K562 (cell line): ENCODE data around the gene RBM19. TPM values are rescaled to one million over a fixed set of nuclear protein-coding genes. Genes with fewer than 3 reads are reported as not detected.

ENCODE experiments used
- ELF1 ChIP-seq: fragments of 200-800 bp; sonication (Bioruptor generic); IDR thresholded peaks from 2 replicates; pipeline ENCODE4 v1.6.1; 2016; ENCODE audit warnings: missing genetic modification characterization, missing compliant biosample characterization
- RBM25 ChIP-seq: fragments of 200-400 bp; formaldehyde crosslinking; IDR thresholded peaks from 2 replicates; pipeline ENCODE4 v1.6.1; 2018; ENCODE audit warnings: low read length, low read depth, moderate library complexity; ENCODE audit not compliant: severe bottlenecking
- SMAD1 ChIP-seq: fragments of 150-350 bp; IDR thresholded peaks from 2 replicates; pipeline ENCODE4 v1.6.1; 2014; ENCODE audit warnings: low read length, low read depth; ENCODE audit not compliant: partially characterized antibody
- TRIM28 ChIP-seq: fragments of 450-650 bp; IDR thresholded peaks from 2 replicates; pipeline ENCODE4 v1.6.1; 2017
- polyA plus RNA-seq, 8 experiments: library from polyadenylated mRNA; depleted of rRNA in 4 of 8; stranded (reverse) in 5 of 8; unstranded in 3 of 8; fragments of >200 nt; fragmentation: Nextera tagmentation in 2 of 8; fragmentation: Illumina TruSeq in 1 of 8; extraction: Ambion mirVana in 2 of 8; extraction: Trizol in 1 of 8; gene quantifications; 2 replicates each; pipeline versions ENCODE4 v1.2.1 to v1.2.3, GENCODE V29; 2011 to 2014; ENCODE audit warnings: inconsistent platforms in 1 of 8, missing spikeins in 1 of 8
- total RNA-seq, 7 experiments: library from RNA; depleted of rRNA in 6 of 7; stranded (reverse); fragments of >200 nt in 6 of 7; fragmentation: Illumina TruSeq in 2 of 7; extraction: Trizol in 2 of 7; gene quantifications; 2 replicates each; pipeline versions ENCODE4 v1.2.1 to v1.2.3, GENCODE V29; 2011 to 2021; ENCODE audit warnings: low replicate concordance in 1 of 7
- TF ChIP-seq, protein P1 (sequence below): fragments of 450-650 bp; IDR thresholded peaks from 2 replicates; pipeline ENCODE4 v1.6.1; 2014; ENCODE audit warnings: low read depth, mild to moderate bottlenecking, moderate library complexity, borderline replicate concordance
- TF ChIP-seq, protein P2 (sequence below): fragments of 450-650 bp; conservative IDR thresholded peaks from 2 replicates; pipeline ENCODE4 v1.6.1; 2016; ENCODE audit warnings: missing genetic modification characterization, low read depth, mild to moderate bottlenecking, control low read depth, missing compliant biosample characterization

The RBM19 gene
- total and polyA plus RNA-seq, 9 of the 15 experiments (the other 6 are each of a cell fraction or from before 2014, with no cell fraction given): 16.0 to 58.4 (median 37.9) TPM

DNA sequence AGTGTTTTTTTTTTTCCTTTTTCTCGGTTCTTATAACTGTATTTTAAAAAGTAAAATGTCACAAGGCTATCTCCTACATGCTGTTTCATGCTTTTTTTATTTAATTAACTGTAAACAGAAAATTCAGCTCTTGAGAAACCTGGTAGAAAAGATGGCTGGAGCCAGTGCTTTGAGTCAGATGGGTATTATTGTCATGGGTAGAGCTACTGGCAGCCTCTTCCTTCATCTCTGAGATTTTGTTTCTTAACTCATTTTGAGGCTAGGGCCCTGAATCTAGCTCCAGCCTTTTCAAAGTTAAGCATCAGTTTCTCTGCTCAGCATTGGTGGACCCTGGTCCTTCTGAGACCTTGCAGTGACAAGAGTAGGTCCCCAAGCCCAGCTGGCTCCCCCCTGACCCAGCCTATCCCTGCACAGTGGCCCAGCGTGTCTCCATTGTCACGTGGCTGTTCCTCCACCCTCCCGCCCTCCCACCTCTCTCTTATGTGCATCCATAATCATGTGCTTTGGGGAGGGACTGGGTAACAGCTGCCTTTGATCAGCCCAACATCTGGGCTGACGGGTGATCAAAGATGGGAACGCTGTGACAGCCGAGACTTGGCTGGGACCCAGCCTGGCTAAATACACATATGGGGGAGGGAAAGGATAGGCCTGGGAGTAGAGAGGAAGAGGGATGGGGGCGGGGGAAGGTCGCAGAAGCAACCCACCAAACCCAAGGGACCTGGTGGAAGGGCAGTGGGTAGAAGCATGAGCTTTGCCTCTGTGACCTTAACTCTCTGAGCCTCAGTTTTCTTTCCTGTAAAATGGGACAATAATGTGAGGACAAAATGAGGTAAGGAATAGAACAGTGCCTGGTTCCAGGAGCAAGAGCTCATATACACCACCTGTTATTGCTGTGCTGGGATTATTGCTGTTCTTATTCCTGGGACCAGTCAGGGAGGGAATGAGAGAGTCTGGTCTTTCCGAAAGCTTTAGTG, 24.4 kb upstream of the RBM19 start (continued):
- TF ChIP-seq, protein P1, sequence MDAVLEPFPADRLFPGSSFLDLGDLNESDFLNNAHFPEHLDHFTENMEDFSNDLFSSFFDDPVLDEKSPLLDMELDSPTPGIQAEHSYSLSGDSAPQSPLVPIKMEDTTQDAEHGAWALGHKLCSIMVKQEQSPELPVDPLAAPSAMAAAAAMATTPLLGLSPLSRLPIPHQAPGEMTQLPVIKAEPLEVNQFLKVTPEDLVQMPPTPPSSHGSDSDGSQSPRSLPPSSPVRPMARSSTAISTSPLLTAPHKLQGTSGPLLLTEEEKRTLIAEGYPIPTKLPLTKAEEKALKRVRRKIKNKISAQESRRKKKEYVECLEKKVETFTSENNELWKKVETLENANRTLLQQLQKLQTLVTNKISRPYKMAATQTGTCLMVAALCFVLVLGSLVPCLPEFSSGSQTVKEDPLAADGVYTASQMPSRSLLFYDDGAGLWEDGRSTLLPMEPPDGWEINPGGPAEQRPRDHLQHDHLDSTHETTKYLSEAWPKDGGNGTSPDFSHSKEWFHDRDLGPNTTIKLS: no peak
- TF ChIP-seq, protein P2, sequence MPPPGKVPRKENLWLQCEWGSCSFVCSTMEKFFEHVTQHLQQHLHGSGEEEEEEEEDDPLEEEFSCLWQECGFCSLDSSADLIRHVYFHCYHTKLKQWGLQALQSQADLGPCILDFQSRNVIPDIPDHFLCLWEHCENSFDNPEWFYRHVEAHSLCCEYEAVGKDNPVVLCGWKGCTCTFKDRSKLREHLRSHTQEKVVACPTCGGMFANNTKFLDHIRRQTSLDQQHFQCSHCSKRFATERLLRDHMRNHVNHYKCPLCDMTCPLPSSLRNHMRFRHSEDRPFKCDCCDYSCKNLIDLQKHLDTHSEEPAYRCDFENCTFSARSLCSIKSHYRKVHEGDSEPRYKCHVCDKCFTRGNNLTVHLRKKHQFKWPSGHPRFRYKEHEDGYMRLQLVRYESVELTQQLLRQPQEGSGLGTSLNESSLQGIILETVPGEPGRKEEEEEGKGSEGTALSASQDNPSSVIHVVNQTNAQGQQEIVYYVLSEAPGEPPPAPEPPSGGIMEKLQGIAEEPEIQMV (tag): no peak
- no peak for TF ChIP-seq ELF1 (tag)
- TF ChIP-seq RBM25: peak; percentile 72
- TF ChIP-seq SMAD1: no peak
- no peak for TF ChIP-seq TRIM28
